GM20000 (cell line): ENCODE results near the gene DCP2.

Source experiments
- DNase-seq: peaks from one replicate; pipeline ENCODE4 v3.0.0; 2012; ENCODE audit warnings: low spot score
- TF ChIP-seq, protein P1 (sequence below): IDR thresholded peaks from 2 replicates; pipeline ENCODE4 v1.5.1; 2012; ENCODE audit warnings: mild to moderate bottlenecking, control low read depth; ENCODE audit errors: extremely low read depth, missing control alignments

Gene DCP2

DNA sequence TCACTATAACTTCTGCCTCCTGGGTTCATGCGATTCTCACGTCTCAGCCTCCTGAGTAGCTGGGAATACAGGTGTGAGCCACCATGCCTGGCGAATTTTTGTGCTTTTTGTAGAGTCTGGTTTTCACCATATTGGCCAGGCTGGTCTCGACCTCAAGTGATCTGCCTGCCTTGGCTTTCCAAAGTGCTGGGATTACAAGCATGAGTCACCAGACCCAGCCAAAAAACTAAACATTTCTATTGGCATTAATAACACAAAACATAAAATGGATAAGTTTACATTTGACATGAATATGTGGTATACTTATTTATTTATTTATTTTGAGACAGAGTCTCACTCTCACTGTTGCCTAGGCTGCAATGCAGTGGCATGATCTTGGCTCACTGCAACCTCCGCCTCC is 40.9 kb upstream of the DCP2 start:
- DNase-seq = no peak
- TF ChIP-seq, protein P1, sequence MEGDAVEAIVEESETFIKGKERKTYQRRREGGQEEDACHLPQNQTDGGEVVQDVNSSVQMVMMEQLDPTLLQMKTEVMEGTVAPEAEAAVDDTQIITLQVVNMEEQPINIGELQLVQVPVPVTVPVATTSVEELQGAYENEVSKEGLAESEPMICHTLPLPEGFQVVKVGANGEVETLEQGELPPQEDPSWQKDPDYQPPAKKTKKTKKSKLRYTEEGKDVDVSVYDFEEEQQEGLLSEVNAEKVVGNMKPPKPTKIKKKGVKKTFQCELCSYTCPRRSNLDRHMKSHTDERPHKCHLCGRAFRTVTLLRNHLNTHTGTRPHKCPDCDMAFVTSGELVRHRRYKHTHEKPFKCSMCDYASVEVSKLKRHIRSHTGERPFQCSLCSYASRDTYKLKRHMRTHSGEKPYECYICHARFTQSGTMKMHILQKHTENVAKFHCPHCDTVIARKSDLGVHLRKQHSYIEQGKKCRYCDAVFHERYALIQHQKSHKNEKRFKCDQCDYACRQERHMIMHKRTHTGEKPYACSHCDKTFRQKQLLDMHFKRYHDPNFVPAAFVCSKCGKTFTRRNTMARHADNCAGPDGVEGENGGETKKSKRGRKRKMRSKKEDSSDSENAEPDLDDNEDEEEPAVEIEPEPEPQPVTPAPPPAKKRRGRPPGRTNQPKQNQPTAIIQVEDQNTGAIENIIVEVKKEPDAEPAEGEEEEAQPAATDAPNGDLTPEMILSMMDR = no peak

DNA sequence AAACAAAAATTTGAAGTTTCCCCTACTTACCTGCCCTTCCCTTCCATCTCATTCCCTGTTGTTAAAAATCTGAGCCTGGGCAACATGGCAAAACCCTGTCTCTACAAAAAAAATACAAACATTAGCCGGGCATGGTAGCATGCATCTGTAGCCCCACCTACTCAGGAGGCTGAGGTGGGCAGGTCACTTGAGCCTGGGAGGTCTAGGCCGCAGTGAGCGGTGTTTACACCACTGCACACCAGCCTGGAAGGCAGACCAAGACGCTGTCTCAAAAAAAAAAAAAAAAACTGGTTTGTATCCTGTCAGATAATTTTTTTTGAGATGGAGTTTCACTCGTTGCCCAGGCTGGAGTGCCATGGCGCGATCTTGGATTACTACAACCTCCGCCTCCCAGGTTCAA is 38.3 kb upstream of the DCP2 start:
- no peak for DNase-seq
- TF ChIP-seq, protein P1 = no peak

DNA sequence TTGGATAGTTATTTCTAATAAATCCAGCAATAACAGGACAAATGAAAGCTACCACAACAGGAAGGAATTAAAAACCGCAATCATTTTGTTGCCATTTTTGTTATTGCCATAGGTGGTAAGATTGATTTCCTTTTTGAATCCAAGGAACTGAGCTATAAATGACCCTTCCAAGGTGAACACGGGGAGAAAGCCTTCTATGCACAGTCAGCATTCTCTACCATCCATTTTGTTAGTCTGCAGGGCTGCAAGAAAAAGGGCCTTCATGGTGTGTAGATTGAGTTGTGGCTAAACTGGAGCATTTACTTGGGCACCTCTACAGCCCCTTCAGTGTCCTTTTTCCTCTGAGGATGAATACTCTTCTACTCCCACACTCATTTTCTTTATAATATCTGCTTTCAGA is 35.9 kb upstream of the DCP2 start:
- TF ChIP-seq, protein P1 = no peak
- DNase-seq = no peak

DNA sequence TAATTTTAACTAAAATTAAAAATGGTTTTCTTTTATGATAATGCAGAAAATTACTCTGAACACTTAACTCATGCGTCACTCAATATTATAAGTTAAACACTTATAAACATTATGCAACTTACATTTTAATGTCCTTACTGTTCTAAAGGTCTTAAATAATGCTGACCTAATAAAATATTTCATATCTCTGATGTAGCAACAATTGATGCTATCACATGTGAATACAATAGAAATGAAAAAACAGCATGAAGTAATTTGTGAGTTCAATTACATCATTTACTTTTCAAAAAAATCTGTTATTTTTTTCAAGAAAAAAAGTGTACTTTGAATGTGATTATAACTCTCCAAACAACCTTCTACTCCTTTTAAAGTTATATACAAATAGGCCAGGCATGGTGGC is 28.1 kb upstream of the DCP2 start:
- DNase-seq = no peak
- TF ChIP-seq, protein P1 = no peak

DNA sequence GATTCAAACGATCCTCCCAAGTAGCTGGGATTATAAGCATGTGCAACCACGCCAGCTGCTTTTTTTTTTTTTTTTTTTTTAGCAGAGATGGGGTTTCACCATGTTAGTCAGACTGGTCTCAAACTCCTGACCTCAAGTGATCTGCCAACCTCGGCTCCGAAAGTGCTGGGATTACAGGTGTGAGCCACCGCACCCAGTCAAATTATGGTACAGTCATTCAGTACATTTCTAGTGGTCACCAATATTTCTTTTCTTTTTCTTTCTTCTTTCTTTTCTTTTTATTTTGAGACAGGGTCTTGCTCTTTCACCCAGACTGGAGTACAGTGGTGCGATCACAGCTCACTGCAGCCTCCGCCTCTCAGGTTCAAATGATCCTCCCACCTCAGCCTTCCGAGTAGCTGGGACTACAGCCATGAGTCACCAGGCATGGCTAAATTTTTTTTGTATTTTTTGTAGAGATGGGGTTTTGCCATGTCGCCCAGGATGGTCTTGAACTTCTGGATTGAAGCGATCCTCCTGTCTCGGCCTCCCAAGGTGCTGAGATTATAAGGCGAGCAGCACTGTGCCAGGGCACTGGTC is 25.4 kb upstream of the DCP2 start:
- no peak for DNase-seq

DNA sequence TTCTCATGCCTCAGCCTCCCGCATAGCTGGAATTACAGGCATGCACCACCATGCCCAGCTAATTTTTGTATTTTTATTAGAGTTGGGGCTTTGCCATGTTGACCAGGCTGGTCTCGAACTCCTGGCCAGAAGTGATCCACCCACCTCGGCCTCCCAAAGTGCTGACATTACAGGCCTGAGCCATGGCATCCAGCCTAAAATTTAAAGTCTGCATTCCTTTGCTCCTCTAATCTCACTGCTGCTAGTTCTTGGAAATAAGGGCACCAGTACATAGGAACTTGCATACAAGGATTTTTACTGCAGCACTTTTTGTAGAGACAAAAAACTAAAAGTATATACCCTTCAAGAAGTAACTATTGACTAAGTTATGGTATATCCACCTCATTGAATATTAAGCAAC is 20.0 kb upstream of the DCP2 start:
- DNase-seq = no peak
- TF ChIP-seq, protein P1 = no peak

More for the DNA sequence above, 25.4 kb upstream of the DCP2 start:
- TF ChIP-seq, protein P1 = no peak

DNA sequence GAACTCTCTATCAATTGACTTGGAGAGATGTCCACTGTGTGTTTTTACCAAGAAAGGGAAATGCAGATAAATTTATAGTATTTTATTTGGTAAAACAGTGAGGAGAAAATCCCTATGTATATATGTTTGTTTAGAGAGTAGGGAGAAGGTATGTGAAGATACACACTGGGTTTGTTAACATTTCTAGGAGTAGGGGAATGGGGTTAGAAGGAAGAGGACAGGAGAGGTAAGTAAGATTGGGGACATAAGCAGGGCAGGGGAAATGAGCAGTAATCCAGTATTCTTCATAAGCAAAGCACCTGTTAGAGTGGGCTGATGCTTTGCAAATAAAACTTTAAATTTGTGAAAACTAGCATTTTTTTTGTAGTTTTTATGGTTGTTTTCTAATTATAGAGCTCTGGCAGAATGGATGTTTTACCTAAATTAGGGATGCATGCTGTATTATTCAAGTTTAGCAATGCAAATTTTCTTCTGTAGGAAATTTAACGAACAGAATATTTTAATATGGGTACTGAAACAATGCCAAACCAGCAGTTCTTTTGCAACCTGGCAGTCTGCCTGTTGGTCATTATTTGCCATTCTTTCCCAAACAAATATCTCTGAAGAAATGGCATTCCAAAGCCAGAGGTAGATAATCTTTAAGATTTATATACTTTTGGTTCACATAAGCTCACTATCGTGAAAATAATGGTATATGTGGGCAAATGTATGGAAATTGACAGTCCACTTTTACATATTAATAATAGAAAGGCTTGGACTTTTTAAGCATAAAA is 19.4 kb upstream of the DCP2 start:
- DNase-seq = no peak
- TF ChIP-seq, protein P1 = no peak
